HepG2 (cell line): ENCODE data around the gene TK1. TPM values are rescaled to one million over a fixed set of nuclear protein-coding genes. Genes with fewer than 3 reads are reported as not detected.

Experiments used
- CAMTA2 ChIP-seq: sonication (generic); formaldehyde crosslinking; IDR thresholded peaks from 2 replicates; pipeline ENCODE4 v1.4.0; 2020; ENCODE audit warnings: mild to moderate bottlenecking, missing genetic modification reagents, borderline replicate concordance
- CHD2 ChIP-seq: IDR thresholded peaks from 2 replicates; pipeline ENCODE4 v1.6.1; 2011; ENCODE audit warnings: low read depth, low read length, improper control_type of control experiment
- CHD4 ChIP-seq: fragments of 200-600 bp; sonication (generic); IDR thresholded peaks from 2 replicates; pipeline ENCODE4 v1.7.0; 2017; ENCODE audit warnings: mild to moderate bottlenecking, low read length, borderline replicate concordance
- HES4 ChIP-seq: sonication (generic); formaldehyde crosslinking; IDR thresholded peaks from 2 replicates; pipeline ENCODE4 v1.9.0; 2021; ENCODE audit warnings: mild to moderate bottlenecking, missing genetic modification reagents, borderline replicate concordance
- HNRNPH1 ChIP-seq: fragments of 200-400 bp; formaldehyde crosslinking; optimal IDR thresholded peaks from 2 replicates; pipeline ENCODE3; 2017; ENCODE audit warnings: mild to moderate bottlenecking, low read depth, low read length
- HOMEZ ChIP-seq: IDR thresholded peaks from 2 replicates; pipeline ENCODE4 v1.6.1; 2016; ENCODE audit warnings: low read depth
- JARID2 ChIP-seq: sonication (generic); formaldehyde crosslinking; IDR thresholded peaks from 2 replicates; pipeline ENCODE4 v1.8.1; 2023; ENCODE audit warnings: missing genetic modification reagents, inconsistent platforms; ENCODE audit not compliant: insufficient replicate concordance
- KDM3A ChIP-seq: IDR thresholded peaks from 2 replicates; pipeline ENCODE4 v1.6.1; 2018; ENCODE audit warnings: low read depth, missing compliant biosample characterization
- MBNL3 ChIP-seq: fragments of 250-450 bp; sonication (Bioruptor Pico); conservative IDR thresholded peaks from 2 replicates; pipeline ENCODE4 v1.8.0; 2022; ENCODE audit warnings: mild to moderate bottlenecking, inconsistent platforms
- NPAS2 ChIP-seq: sonication (generic); formaldehyde crosslinking; IDR thresholded peaks from 2 replicates; pipeline ENCODE4 v1.8.0; 2022; ENCODE audit warnings: mild to moderate bottlenecking, missing genetic modification reagents, borderline replicate concordance
- TCF7L2 ChIP-seq: IDR thresholded peaks from 2 replicates; pipeline ENCODE4 v1.6.1; 2011; ENCODE audit warnings: mild to moderate bottlenecking, low read depth, low read length, moderate library complexity
- YY1 ChIP-seq: IDR thresholded peaks from 2 replicates; pipeline ENCODE4 v1.6.1; 2011; ENCODE audit warnings: low read length, low read depth, moderate library complexity, mild to moderate bottlenecking; ENCODE audit not compliant: insufficient read depth, insufficient replicate concordance
- ZNF329 ChIP-seq: sonication (generic); formaldehyde crosslinking; IDR thresholded peaks from 2 replicates; pipeline ENCODE4 v1.9.0; 2021; ENCODE audit warnings: low read depth, mild to moderate bottlenecking, missing genetic modification reagents
- ZNF557 ChIP-seq: sonication (generic); formaldehyde crosslinking; IDR thresholded peaks from 2 replicates; pipeline ENCODE4 v1.4.0; 2020; ENCODE audit warnings: missing genetic modification reagents
- polyA plus RNA-seq, 8 experiments: library from polyadenylated mRNA; depleted of rRNA in 3 of 8; stranded (reverse) in 7 of 8; unstranded in 1 of 8; fragments of >200 nt; fragmentation: Illumina TruSeq in 4 of 8; extraction: Trizol in 4 of 8; gene quantifications; 2 replicates each; pipeline versions ENCODE4 v1.2.1 to v1.2.3, GENCODE V29; 2011 to 2016; ENCODE audit warnings: low read depth in 4 of 8, missing spikeins in 1 of 8, mixed read lengths in 1 of 8; ENCODE audit not compliant: insufficient read depth in 1 of 8
- total RNA-seq, 5 experiments: library from RNA; depleted of rRNA; stranded (reverse); fragments of >200 nt; fragmentation: Illumina TruSeq; extraction: Trizol; gene quantifications; 2 replicates each; pipeline ENCODE4 v1.2.3, GENCODE V29; 2016; ENCODE audit warnings: low read depth in 1 of 5
- TF ChIP-seq, protein P1 (sequence below): IDR thresholded peaks from 2 replicates; pipeline ENCODE4 v1.6.1; 2016; ENCODE audit warnings: low read depth, missing genetic modification reagents, missing compliant biosample characterization
- TF ChIP-seq, protein P2 (sequence below): sonication (generic); formaldehyde crosslinking; IDR thresholded peaks from 2 replicates; pipeline ENCODE4 v1.4.0; 2020; ENCODE audit warnings: missing genetic modification reagents, borderline replicate concordance

The TK1 gene
- total and polyA plus RNA-seq, 2 of the 13 experiments (the other 11 are each of a cell fraction or from before 2014, with no cell fraction given), result 45.0 to 96.0 TPM

DNA sequence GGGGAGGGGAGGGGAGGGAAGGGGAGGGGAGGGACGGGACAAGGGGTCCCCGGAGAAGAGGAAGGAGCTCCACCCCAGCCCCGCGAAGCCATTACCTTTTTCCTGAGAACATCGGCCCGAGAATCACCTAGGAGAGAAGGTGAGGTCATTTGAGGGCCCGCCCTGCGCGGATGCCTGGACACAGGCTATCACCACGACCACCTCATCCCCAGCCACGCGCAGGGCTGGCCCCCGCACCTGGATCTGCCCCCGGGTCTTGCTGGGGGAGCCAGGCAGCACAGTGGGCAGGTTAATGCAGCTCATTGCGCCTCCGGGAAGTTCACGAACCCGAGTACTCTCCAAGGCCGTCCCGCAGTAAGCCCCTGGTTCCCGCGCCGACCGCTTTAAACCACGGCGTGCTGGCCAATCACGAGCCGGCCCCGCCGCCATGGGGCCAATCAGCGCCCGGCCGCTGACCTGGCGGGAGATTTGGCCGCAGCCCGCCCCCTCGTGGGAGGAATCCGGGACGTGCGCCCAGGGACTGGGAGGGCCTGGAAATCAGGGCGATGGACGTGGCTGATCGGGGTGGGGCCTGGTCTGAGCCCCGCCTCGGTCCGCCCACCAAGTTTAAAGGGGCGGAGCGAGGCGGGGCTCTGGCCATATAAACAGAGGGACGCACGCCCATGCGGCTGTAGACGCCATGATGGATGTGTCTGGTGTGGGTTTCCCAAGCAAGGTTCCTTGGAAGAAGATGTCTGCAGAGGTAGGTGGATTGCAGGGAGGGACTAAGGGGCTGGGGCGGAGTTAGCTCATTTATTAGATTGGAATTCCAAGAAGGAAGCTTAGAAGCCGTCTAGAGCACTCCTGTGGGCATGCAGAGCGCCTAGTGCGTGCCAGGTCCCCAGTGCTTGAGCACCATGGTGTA lies at the start of gene TK1, which contains the start of gene AFMID (continued):
- TF ChIP-seq, protein P1, sequence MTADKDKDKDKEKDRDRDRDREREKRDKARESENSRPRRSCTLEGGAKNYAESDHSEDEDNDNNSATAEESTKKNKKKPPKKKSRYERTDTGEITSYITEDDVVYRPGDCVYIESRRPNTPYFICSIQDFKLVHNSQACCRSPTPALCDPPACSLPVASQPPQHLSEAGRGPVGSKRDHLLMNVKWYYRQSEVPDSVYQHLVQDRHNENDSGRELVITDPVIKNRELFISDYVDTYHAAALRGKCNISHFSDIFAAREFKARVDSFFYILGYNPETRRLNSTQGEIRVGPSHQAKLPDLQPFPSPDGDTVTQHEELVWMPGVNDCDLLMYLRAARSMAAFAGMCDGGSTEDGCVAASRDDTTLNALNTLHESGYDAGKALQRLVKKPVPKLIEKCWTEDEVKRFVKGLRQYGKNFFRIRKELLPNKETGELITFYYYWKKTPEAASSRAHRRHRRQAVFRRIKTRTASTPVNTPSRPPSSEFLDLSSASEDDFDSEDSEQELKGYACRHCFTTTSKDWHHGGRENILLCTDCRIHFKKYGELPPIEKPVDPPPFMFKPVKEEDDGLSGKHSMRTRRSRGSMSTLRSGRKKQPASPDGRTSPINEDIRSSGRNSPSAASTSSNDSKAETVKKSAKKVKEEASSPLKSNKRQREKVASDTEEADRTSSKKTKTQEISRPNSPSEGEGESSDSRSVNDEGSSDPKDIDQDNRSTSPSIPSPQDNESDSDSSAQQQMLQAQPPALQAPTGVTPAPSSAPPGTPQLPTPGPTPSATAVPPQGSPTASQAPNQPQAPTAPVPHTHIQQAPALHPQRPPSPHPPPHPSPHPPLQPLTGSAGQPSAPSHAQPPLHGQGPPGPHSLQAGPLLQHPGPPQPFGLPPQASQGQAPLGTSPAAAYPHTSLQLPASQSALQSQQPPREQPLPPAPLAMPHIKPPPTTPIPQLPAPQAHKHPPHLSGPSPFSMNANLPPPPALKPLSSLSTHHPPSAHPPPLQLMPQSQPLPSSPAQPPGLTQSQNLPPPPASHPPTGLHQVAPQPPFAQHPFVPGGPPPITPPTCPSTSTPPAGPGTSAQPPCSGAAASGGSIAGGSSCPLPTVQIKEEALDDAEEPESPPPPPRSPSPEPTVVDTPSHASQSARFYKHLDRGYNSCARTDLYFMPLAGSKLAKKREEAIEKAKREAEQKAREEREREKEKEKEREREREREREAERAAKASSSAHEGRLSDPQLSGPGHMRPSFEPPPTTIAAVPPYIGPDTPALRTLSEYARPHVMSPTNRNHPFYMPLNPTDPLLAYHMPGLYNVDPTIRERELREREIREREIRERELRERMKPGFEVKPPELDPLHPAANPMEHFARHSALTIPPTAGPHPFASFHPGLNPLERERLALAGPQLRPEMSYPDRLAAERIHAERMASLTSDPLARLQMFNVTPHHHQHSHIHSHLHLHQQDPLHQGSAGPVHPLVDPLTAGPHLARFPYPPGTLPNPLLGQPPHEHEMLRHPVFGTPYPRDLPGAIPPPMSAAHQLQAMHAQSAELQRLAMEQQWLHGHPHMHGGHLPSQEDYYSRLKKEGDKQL (CRISPR knock-in tag), result 0 out of 2 replicates have a peak, but pooled peaks have one; percentile 40
- TF ChIP-seq HOMEZ (CRISPR knock-in tag), result peak; percentile 59
- no peak for TF ChIP-seq CHD4
- TF ChIP-seq, protein P2, sequence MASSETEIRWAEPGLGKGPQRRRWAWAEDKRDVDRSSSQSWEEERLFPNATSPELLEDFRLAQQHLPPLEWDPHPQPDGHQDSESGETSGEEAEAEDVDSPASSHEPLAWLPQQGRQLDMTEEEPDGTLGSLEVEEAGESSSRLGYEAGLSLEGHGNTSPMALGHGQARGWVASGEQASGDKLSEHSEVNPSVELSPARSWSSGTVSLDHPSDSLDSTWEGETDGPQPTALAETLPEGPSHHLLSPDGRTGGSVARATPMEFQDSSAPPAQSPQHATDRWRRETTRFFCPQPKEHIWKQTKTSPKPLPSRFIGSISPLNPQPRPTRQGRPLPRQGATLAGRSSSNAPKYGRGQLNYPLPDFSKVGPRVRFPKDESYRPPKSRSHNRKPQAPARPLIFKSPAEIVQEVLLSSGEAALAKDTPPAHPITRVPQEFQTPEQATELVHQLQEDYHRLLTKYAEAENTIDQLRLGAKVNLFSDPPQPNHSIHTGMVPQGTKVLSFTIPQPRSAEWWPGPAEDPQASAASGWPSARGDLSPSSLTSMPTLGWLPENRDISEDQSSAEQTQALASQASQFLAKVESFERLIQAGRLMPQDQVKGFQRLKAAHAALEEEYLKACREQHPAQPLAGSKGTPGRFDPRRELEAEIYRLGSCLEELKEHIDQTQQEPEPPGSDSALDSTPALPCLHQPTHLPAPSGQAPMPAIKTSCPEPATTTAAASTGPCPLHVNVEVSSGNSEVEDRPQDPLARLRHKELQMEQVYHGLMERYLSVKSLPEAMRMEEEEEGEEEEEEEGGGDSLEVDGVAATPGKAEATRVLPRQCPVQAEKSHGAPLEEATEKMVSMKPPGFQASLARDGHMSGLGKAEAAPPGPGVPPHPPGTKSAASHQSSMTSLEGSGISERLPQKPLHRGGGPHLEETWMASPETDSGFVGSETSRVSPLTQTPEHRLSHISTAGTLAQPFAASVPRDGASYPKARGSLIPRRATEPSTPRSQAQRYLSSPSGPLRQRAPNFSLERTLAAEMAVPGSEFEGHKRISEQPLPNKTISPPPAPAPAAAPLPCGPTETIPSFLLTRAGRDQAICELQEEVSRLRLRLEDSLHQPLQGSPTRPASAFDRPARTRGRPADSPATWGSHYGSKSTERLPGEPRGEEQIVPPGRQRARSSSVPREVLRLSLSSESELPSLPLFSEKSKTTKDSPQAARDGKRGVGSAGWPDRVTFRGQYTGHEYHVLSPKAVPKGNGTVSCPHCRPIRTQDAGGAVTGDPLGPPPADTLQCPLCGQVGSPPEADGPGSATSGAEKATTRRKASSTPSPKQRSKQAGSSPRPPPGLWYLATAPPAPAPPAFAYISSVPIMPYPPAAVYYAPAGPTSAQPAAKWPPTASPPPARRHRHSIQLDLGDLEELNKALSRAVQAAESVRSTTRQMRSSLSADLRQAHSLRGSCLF (CRISPR knock-in tag), result no peak
- peak; percentile 96 for TF ChIP-seq YY1
- TF ChIP-seq NPAS2 (CRISPR knock-in tag), result no peak
- TF ChIP-seq CAMTA2 (CRISPR knock-in tag), result no peak; the same call in 1 of the 2 replicates
- no peak for TF ChIP-seq TCF7L2
- no peak for TF ChIP-seq MBNL3 (CRISPR knock-in tag)
- no peak for TF ChIP-seq HNRNPH1
- peak; percentile 56; the same call in 1 of the 2 replicates for TF ChIP-seq ZNF329 (CRISPR knock-in tag)
- TF ChIP-seq HES4 (CRISPR knock-in tag), result 0 out of 2 replicates have a peak, but pooled peaks have one; percentile 19
- TF ChIP-seq CHD2, result peak; percentile 51; the same call in 1 of the 2 replicates
- TF ChIP-seq KDM3A (CRISPR knock-in tag), result peak; percentile 90; the same call in 1 of the 2 replicates
- peak; percentile 68; the same call in 1 of the 2 replicates for TF ChIP-seq ZNF557
- TF ChIP-seq JARID2 (CRISPR knock-in tag), result no peak
